Measurements from ENCODE around the gene PITPNC1.

DNA sequence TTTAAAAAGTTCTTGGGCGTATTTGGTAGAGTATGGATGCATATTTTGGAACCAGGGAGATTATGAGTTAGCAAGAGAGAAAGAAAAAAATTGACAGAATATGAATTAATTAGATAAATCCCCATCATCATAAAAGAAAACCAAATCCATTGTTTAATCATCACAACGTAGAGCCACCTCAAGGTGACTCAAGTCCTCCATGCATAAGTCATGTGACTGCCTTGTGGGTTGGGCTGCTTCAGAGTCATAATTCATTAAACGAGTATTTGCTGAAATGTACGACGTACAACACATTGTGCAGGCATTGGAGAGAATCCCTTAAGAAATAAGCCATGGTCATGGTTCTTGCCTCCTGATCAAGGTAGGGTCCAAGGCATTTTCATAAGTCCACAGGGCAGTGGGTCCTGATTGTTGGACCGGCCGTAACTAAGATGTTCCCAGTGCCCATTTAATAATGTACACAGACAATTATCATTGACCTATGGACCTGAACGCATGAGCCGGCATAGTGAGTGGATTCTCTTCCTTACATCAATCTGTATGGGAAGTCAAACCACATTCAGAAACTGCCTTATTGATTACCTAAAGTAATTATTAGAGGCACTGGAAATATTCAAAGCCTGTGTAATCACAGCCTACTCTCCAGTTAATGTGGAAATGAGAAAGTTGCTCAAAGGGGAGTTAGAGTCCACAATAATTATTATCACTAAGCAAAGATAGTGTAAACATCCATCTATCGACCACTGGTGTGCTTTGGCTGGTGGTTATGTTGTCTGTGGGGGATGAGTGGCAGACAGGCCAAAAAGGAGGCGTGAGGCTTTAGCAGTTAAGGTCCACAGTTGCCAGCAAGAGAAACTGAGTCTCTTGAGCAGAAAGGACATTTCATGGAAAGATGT lies 165.4 kb downstream of the PITPNC1 start:
- TF ChIP-seq, protein P1, sequence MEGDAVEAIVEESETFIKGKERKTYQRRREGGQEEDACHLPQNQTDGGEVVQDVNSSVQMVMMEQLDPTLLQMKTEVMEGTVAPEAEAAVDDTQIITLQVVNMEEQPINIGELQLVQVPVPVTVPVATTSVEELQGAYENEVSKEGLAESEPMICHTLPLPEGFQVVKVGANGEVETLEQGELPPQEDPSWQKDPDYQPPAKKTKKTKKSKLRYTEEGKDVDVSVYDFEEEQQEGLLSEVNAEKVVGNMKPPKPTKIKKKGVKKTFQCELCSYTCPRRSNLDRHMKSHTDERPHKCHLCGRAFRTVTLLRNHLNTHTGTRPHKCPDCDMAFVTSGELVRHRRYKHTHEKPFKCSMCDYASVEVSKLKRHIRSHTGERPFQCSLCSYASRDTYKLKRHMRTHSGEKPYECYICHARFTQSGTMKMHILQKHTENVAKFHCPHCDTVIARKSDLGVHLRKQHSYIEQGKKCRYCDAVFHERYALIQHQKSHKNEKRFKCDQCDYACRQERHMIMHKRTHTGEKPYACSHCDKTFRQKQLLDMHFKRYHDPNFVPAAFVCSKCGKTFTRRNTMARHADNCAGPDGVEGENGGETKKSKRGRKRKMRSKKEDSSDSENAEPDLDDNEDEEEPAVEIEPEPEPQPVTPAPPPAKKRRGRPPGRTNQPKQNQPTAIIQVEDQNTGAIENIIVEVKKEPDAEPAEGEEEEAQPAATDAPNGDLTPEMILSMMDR (conservative IDR thresholded peaks at IDR 0.05; ENCODE audit: low read depth, low read length) = no peak
- no peak for TF ChIP-seq EZH2phosphoT487 (IDR thresholded peaks at IDR 0.05; ENCODE audit: borderline replicate concordance, low read length)
- no peak for TF ChIP-seq EZH2 (IDR thresholded peaks at IDR 0.05; ENCODE audit: low read length, unreplicated experiment)

Data from PC-3 (cell line).